HUES64 (cell line): ENCODE results near the gene TBC1D16.

Experiments used
- H3K27ac ChIP-seq: 2 replicates; pipeline ENCODE4 v1.7.0; 2013; ENCODE audit warnings: low read depth, low read length, inconsistent platforms
- H3K27me3 ChIP-seq: 2 replicates; pipeline ENCODE4 v1.6.1; 2013; ENCODE audit warnings: mild to moderate bottlenecking, low read length; ENCODE audit not compliant: insufficient read depth
- H3K36me3 ChIP-seq: 2 replicates; pipeline ENCODE4 v1.6.1; 2013; ENCODE audit warnings: mild to moderate bottlenecking, low read length; ENCODE audit not compliant: insufficient read depth
- H3K4me1 ChIP-seq: 2 replicates; pipeline ENCODE4 v1.6.1; 2013; ENCODE audit warnings: mild to moderate bottlenecking, low read length, moderate library complexity; ENCODE audit not compliant: insufficient read depth
- H3K4me3 ChIP-seq: 2 replicates; pipeline ENCODE4 v1.5.1; 2013; ENCODE audit warnings: mild to moderate bottlenecking, low read length, moderate library complexity
- H3K9ac ChIP-seq: 2 replicates; pipeline ENCODE4 v1.6.1; 2013; ENCODE audit warnings: mild to moderate bottlenecking, low read depth, low read length
- H3K9me3 ChIP-seq: 2 replicates; pipeline ENCODE4 v1.6.1; 2013; ENCODE audit warnings: low read depth, low read length; ENCODE audit not compliant: insufficient read depth
- WGBS: fragments of 150-250, 120-280 bp; methylation state at CpG from one replicate; pipeline ENCODE4 v1.1.7; 2013; ENCODE audit warnings: missing lambda C conversion rate; 5-methylcytosine and 5-hydroxymethylcytosine counted together

TBC1D16 gene

DNA sequence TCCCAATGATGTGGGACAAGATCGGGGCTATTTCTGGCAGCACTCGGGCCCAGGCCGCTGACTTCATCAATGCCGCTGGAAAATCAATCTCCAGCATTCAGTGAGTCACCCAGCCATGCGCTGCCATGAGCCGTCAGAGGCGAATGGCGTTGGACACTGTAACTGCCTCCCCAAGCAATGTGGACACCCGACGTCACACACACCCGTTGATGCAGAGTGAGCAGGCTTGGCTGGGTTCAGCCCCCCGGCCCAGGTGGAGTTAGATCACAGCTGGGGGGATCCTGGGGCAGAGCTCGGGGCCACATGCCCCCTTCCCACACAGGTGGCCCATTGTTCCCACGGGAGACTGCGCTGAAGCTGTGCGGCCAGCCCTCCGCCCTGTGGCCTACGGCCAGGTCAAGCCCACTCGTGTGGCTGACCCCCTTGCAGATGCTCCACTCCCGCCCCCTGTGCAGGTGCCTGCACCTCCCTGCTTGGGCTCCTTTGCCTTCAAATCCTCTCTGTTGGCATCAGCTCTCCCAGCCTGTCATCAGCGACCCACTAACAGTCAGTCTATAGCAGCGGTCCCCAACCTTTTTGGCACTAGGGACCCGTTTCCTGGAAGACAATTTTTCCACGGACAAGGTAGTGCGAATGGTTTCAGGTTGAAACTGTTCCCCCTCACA lies 89.9 kb downstream of the TBC1D16 start:
- peaks cover 4% of the 10 kb centered on the region; the same call in 1 of the 2 replicates for H3K27me3 ChIP-seq
- peaks cover 55% of the 10 kb centered on the region for H3K36me3 ChIP-seq
- no peak overlapping the region for H3K4me3 ChIP-seq
- no peaks in the 10 kb centered on the region for H3K9me3 ChIP-seq
- H3K9ac ChIP-seq: no peak overlapping the region
- 94% methylated on average over 25 of the region's 25 CpGs for WGBS
- peaks cover 21% of the 10 kb centered on the region for H3K4me1 ChIP-seq
- H3K27ac ChIP-seq: no peak overlapping the region

DNA sequence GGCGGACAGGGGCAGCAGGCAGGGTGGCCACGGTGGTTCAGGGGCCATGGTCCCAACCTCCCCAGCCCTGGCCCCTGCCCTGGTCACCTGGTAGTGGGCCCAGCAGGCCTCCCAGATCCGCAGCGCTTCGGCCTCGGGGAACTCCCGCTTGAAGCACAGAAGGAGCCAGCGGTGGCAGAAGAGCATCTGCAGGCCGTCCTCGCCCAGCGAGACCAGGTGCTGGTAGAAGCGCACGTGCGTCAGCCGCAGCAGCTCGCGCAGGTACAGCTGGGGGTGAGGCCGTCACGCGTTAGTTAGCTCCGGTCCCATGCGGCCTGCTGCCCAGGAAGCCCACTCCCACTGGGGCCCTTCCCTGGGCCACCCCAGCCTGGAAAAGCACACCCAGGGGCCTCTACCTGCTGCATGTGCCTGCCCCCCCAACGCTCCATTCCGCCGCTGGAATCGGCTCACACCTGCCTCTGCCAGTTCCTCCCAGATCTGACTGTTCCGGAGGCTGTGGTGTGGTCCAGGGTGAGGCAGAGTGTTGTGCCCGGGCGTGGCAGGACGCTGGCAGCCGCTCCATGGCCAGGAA lies 90.8 kb downstream of the TBC1D16 start:
- peaks cover 4% of the 10 kb centered on the region; the same call in 1 of the 2 replicates for H3K27me3 ChIP-seq
- peaks cover 16% of the 10 kb centered on the region for H3K4me1 ChIP-seq
- 94% methylated on average over 31 of the region's 31 CpGs for WGBS
- H3K4me3 ChIP-seq: no peak overlapping the region
- H3K27ac ChIP-seq: no peak overlapping the region
- H3K9me3 ChIP-seq: no peaks in the 10 kb centered on the region
- no peak overlapping the region for H3K9ac ChIP-seq
- H3K36me3 ChIP-seq: peaks cover 61% of the 10 kb centered on the region

DNA sequence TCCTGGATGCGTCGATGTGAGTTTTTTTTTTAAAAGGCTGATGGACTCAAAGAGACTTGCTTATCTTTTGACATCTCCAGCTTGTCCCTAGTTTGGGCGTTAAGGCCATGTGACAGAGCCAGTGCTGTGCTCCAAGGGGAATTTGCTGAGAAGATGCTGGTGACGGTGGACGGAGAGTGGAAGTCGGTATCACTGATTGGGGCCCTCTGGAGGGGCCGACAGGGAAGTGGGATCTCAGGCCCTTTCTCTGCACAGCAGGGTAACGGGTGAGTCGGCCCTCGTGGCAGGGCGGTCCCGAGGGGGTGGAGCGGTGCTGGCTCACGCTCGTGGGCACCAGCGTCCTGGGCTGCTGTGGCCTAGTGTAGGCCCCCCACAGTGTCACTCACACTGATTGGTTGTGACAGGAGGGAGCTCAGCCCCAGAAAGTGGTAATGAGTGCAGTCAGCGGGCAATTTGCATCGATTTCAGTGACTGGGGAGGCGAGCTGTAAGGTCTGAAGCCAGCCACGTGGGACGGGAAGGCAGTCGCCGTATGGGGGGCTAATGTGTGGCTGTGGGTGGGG lies 91.3 kb downstream of the TBC1D16 start:
- H3K9me3 ChIP-seq: no peaks in the 10 kb centered on the region
- WGBS: 92% methylated on average over 23 of the region's 23 CpGs
- H3K4me3 ChIP-seq: no peak overlapping the region
- H3K27ac ChIP-seq: no peak overlapping the region
- no peak overlapping the region for H3K9ac ChIP-seq
- peaks cover 11% of the 10 kb centered on the region for H3K4me1 ChIP-seq
- peaks cover 4% of the 10 kb centered on the region; the same call in 1 of the 2 replicates for H3K27me3 ChIP-seq
- H3K36me3 ChIP-seq: peaks cover 67% of the 10 kb centered on the region

DNA sequence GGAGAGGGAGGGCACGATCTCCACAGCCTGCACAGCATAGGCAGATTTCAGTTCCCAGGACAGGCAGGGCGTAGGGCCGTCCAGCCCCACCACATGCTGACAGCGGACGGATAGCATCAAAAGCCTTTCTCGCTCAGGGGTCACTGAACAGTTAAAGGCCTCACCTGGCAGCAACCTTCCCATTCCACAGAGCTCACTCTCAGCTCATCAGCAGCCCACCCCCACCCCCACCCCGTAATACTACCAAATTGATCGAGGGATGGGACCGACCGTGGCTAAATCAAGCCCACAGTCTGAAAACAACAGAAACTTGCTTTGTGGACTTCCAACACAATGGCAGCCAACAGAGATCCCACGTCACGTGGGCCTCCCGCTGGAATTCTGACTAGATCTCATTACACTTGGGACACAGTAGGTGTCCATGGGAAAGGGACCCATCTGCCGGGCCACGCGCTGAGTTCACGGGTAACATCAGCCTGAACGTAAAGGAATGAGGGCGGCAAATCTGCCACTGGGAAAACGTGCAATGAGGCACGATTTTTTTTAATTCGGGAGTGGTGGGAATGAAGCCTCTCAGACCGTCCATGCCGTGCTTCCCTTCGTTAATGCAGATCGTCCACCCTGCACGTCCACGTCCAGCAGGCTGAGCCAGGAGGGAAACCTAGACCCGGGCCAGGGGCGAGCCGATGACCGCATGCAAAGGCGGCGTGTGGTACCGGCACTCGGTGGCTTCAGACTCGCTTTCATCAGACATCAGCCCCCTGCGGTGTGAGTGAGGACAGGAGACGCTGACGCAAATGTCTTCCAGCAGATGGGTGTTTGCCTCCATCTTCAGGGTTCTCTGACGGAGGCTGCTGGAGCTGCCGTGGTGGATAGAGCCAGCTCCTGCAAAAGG lies 92.1 kb downstream of the TBC1D16 start:
- no peak overlapping the region for H3K4me3 ChIP-seq
- no peak overlapping the region for H3K9ac ChIP-seq
- 94% methylated on average over 42 of the region's 42 CpGs for WGBS
- H3K27ac ChIP-seq: no peak overlapping the region
- H3K4me1 ChIP-seq: peaks cover 4% of the 10 kb centered on the region
- H3K9me3 ChIP-seq: no peaks in the 10 kb centered on the region
- peaks cover 69% of the 10 kb centered on the region for H3K36me3 ChIP-seq
- H3K27me3 ChIP-seq: 0 out of 2 replicates have a peak, but pooled peaks cover under 1% of the 10 kb centered on the region

DNA sequence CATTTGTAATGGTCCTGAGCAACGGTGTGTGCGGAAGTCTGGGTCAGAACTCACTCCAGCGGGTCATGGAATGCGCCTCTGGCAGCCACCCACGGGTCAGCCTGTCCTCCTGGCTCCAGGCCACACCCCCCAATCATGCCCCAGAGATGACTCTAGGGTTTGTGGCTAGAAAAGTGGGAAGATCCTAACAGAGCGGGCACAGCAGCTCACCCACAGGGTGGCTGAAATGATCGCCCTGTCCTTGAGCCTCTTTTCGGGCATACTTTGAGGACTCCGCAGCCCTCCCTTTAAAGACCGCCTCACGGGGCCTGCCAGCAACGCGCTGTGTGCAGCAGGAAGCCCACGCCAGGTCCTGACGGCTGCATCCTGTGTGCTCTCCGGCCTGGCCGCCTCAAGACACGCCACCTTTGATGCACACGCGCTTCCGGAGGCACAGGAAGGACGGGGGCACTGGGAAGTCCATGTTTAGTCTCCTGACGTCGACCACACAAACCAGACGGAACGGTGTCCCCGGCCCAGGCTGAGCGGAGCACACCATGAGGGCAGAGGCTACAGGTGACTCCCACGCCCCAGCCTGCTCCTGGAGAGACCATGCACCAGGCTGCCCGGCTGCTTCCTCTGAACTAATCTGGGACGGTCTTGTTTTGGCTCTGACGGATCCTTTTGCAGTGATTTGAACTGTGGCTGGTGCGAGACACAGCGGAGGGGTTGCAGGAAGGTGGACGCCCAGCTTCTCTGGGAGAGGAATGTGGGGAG lies 92.9 kb downstream of the TBC1D16 start:
- H3K27me3 ChIP-seq: no peaks in the 10 kb centered on the region
- WGBS: 93% methylated on average over 35 of the region's 35 CpGs
- no peaks in the 10 kb centered on the region for H3K9me3 ChIP-seq
- H3K4me3 ChIP-seq: no peak overlapping the region
- H3K27ac ChIP-seq: no peak overlapping the region
- 0 out of 2 replicates have a peak, but pooled peaks cover 3% of the 10 kb centered on the region for H3K4me1 ChIP-seq
- H3K9ac ChIP-seq: no peak overlapping the region
- peaks cover 64% of the 10 kb centered on the region for H3K36me3 ChIP-seq

DNA sequence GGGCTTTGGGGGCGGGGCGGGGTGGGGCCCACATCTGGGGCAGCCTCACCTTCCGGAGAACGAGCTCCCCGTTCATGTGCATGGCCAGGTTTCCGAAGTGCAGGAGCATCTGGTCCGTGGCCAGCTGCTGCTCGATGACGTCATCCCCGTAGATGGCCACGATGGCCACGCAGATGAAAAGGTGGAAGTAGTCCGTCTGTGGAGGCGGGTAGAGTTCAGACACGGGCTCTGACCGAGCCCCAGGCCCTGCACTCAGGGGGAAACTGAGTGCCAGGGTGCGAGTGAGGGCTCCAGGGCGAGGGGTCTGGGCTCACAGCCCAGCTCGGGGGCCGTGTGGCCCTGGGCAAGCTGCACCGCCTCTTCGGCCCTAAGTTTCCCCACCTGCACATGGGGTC lies 93.7 kb downstream of the TBC1D16 start:
- Histone ChIP-seq H3K9ac (no peak overlapping the region), H3K9me3 (no peaks in the 10 kb centered on the region), H3K36me3 (peaks cover 57% of the 10 kb centered on the region), H3K4me3 (no peak overlapping the region), H3K27me3 (no peaks in the 10 kb centered on the region), H3K4me1 (0 out of 2 replicates have a peak, but pooled peaks cover 4% of the 10 kb centered on the region), H3K27ac (no peak overlapping the region)
- WGBS: 94% methylated on average over 22 of the region's 22 CpGs

DNA sequence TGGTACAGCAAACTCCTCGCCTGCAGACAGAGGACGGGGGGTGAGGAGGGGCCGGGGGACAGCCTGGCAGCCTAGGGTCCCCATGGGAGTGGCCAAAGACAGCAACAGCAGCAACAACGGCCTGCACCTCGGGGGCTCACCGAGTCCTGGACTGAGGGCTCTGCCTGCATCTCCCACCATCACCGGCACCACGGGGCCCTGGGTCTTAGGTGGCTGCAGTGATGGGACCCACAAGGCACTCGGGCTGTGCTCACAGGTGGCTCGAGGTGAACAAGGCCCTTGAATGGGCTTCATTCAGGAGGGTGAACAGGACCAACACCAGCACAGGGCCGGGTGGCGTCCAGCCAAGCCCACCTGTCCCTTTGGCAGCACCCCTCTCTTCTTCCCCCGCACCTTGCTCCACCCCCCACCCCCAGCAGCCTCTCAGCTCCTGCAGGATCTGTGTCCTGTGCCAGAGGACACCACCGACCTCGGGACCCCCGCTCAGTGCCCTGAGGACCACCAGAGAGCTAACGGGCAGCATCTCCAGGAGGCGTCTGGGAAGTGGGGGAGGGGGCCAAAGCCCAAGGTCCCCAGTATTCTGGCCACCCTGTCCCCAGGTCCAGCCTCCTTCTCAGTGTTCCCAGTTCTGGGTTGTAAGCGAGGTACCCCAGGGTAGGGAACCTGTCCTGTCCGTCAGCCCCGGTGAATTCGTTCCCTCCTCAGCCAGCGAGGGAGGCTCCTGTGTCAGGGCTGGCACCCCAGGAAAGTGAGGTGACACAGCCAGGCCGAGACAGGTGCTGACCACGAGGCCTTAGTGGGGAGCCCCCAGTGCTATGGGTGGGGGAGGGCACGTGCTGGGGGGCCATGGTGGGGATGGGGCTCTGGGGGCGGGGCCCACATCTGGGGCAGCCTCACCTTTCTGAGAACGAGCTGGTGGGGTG lies 94.3 kb downstream of the TBC1D16 start:
- Histone ChIP-seq H3K4me3 (no peak overlapping the region), H3K27me3 (no peaks in the 10 kb centered on the region), H3K9ac (no peak overlapping the region), H3K36me3 (peaks cover 50% of the 10 kb centered on the region), H3K27ac (no peak overlapping the region), H3K9me3 (no peaks in the 10 kb centered on the region), H3K4me1 (0 out of 2 replicates have a peak, but pooled peaks cover 4% of the 10 kb centered on the region)
- WGBS: 93% methylated on average over 27 of the region's 28 CpGs

DNA sequence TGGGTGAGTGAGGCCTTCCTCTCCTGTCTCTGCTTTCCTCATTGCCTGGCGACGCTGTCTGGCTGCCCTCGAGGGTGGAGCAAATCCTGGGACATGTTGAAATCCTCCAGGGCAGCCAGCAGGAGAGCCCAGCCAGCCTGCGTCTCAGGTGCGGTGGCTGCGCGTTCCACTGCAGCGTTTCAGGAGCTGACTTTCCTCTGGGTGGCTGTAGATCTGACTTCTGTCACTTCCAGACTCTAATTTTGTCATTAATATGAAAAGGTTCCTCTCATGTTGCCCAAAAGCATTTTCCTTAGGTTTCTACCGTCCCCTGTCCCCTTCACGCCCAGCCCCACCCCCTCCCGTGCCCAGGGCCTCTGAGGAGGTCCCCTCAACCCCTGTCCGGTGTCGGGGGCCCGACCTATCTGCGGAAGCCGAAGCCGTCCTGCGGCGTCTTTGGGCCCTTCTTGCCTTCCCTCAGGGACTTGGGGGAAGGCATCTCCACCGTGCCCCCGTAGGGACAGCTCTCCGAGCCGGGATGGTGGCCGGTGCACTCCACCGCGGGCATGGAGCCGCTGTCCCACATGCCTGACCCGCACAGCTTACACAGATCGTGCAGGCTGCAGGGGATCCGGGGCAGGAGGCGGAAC lies 95.1 kb downstream of the TBC1D16 start:
- Histone ChIP-seq H3K4me3 (no peak overlapping the region), H3K27ac (no peak overlapping the region), H3K9me3 (no peaks in the 10 kb centered on the region), H3K9ac (no peak overlapping the region), H3K36me3 (peaks cover 47% of the 10 kb centered on the region), H3K4me1 (peaks cover 6% of the 10 kb centered on the region; the same call in 1 of the 2 replicates), H3K27me3 (no peaks in the 10 kb centered on the region)
- WGBS: 94% methylated on average over 31 of the region's 31 CpGs

DNA sequence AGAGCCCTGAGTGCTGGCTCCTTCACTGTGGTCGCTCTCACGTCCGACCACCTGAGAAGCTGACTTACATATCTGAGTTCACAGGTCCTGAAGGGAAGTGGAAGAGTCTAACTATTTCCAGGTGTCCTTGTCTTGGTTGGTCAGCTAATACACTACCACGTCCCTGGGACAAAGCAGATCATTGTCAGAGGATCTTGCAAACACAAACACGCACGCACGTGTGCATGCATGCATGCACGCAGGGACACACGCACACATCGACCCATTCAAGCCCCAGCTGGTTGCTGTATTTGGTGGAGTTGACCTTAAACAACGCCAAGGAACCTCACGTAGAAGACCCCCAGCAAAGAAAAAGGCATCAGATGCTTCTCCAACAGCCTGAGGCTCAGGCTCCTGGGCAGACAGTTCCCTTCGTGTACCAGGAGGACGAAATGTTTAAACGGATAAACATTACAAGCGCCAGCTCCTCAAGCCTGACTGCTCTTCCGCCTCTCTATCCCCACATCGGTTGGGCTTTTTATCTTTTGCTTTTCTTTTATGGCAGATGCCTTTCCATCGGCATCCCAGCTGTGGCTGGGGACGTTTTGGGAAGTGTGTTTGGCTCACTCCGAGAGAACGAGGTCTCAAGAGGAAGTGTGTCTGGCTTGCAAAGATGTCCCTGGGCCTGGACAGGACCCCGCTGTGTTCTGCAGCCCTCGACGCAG lies 95.8 kb downstream of the TBC1D16 start:
- 94% methylated on average over 25 of the region's 25 CpGs for WGBS
- H3K4me3 ChIP-seq: no peak overlapping the region
- H3K27ac ChIP-seq: no peak overlapping the region
- H3K9ac ChIP-seq: no peak overlapping the region
- H3K27me3 ChIP-seq: no peaks in the 10 kb centered on the region
- H3K4me1 ChIP-seq: peaks cover 8% of the 10 kb centered on the region; the same call in 1 of the 2 replicates
- H3K9me3 ChIP-seq: no peaks in the 10 kb centered on the region
- H3K36me3 ChIP-seq: peaks cover 46% of the 10 kb centered on the region
